ENCODE data around the gene VPS18.

DNA sequence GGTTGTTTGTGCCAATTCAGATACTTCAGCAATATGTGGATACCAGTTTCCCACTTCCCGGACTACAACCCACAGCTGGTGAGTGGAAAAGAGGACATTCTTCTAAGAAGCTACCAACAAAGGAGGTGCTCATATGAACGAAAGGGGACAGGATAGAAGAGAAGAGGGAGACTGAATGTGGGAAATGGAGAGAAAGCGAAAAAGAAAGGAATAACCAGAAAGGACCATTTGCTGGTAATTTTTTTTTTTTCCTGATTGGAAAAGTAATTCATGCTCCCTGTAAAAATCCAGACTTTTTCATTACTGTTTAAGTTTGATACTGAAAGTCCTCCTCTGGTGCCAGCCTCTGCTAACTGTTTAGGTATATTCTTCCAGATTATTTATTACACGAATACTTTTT is 57.5 kb downstream of the VPS18 start:
- TF ChIP-seq POLR2AphosphoS5 (IDR thresholded peaks at IDR 0.05; ENCODE audit: borderline replicate concordance, low read depth, low read length) = no peak
- TF ChIP-seq EZH2 (IDR thresholded peaks at IDR 0.05) = no peak

All from SK-N-MC (cell line).